Measurements from ENCODE around the gene ZFAND2A. TPM values are rescaled to one million over a fixed set of nuclear protein-coding genes. Genes with fewer than 3 reads are reported as not detected.
A peak's percentile ranks its signal among the peaks of the same experiment; 100 is the strongest.

The ZFAND2A gene
- polyA plus RNA-seq, 3 donors from 2014 or later: 68.0 to 134 (median 114) TPM

GRCh38 chr7:1136841-1137516 lies 23.0 kb downstream of the ZFAND2A start:
- Mint-ChIP-seq H3K36me3 (no peaks in the 10 kb centered on the region), H3K27ac (peak overlapping the region; percentile 27 to 94 (median 90)), H3K9me3 (no peaks in the 10 kb centered on the region), H3K27me3 (ENCODE audit: low read depth in 3 of 3) (peaks cover 2 to 7% (median 4%) of the 10 kb centered on the region in 3 donors), H3K4me1 (peaks cover 13 to 14% of the 10 kb centered on the region in 2 donors), H3K4me3 (peak overlapping the region; percentile 84 to 93 (median 88))
- no peak for DNase-seq

- no peaks in the 10 kb centered on the region for H3K36me3 Mint-ChIP-seq
- H3K27ac Mint-ChIP-seq: no peak overlapping the region
- no peaks in the 10 kb centered on the region for H3K9me3 Mint-ChIP-seq
- no peak for DNase-seq
- no peak overlapping the region for H3K4me3 Mint-ChIP-seq
- H3K4me1 Mint-ChIP-seq: peaks cover 13 to 14% of the 10 kb centered on the region in 2 donors
- H3K27me3 Mint-ChIP-seq (ENCODE audit: low read depth in 3 of 3): peaks cover 2 to 7% (median 4%) of the 10 kb centered on the region in 3 donors
Measured at GRCh38 chr7:1134951-1135350, 25.0 kb downstream of the ZFAND2A start.

DNA sequence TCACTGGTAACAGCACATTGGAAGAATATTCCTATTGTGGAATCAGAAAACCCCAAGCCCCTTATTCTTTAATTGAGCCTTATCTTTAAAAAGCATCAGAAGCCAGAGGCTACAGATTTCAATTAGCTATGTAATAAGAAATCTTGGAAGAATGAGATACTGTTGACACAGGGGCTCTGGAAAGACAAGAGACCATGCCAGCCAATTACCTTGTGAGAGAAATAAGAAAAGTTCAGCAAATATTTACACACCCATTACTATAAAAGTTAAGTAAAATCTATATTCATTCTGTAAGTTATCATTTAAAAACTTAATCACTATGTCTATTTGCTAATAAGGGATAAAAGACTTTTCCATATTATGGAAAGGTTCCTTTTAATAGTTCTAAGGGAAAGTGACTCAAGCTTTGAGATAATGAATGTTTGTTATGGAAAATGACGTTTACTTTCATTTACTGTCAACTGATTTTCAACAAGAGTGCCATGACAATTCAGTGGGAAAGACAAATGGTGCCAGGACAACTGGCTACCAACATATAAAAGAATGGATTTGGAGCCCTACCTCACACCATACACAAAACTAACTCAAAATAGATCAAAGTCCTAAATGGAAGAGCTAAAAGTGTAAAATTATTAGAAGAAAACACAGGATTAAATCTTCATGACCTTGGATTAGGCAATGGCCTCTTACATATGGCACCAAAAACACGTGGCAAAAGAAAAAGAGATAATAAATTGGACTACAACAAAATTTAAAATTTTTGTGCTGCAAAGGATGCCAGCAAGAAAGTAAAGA lies 28.3 kb downstream of the ZFAND2A start:
- DNase-seq: no peak
- Mint-ChIP-seq H3K4me1 (peaks cover under 1 to 3% of the 10 kb centered on the region in 2 donors), H3K27ac (no peak overlapping the region), H3K4me3 (no peak overlapping the region), H3K9me3 (no peaks in the 10 kb centered on the region), H3K36me3 (no peaks in the 10 kb centered on the region), H3K27me3 (ENCODE audit: low read depth in 3 of 3) (peaks cover 0 to 3% (median 2%) of the 10 kb centered on the region in 3 donors)

GRCh38 chr7:1130021-1130990 lies 29.7 kb downstream of the ZFAND2A start:
- Mint-ChIP-seq H3K9me3 (no peaks in the 10 kb centered on the region), H3K27ac (no peak overlapping the region), H3K4me3 (no peak overlapping the region), H3K36me3 (no peaks in the 10 kb centered on the region), H3K4me1 (no peaks in the 10 kb centered on the region), H3K27me3 (ENCODE audit: low read depth in 3 of 3) (peaks cover 0 to 1% (median under 1%) of the 10 kb centered on the region in 3 donors)
- no peak for DNase-seq

GRCh38 chr7:1129431-1129830 lies 30.6 kb downstream of the ZFAND2A start:
- H3K9me3 Mint-ChIP-seq: no peaks in the 10 kb centered on the region
- peaks cover 0 to 1% (median 0%) of the 10 kb centered on the region in 3 donors for H3K27me3 Mint-ChIP-seq (ENCODE audit: low read depth in 3 of 3)
- DNase-seq: no peak
- no peaks in the 10 kb centered on the region for H3K4me1 Mint-ChIP-seq
- H3K27ac Mint-ChIP-seq: no peak overlapping the region
- no peaks in the 10 kb centered on the region for H3K36me3 Mint-ChIP-seq
- H3K4me3 Mint-ChIP-seq: no peak overlapping the region

DNA sequence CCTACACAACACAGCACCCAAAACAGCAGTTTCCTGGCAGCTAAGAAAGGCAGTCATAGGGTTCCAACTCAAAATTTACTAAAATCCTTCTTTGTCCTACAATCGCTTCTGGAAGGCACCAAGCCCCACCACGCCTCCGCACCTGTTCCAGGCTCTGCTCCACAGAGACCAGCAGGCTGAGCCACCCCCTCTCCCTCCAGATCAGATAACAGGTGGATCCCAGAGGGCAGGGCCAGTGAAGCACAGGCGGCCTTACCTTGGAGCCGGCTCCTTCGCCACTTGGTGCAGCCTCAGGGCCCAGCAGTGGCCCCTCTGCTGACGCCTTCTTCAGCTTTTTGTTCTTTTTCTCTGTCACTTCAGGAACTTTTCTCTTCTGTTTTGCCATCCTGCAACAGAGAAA lies 33.0 kb downstream of the ZFAND2A start:
- H3K4me1 Mint-ChIP-seq: no peaks in the 10 kb centered on the region
- no peak for DNase-seq
- H3K4me3 Mint-ChIP-seq: no peak overlapping the region
- H3K36me3 Mint-ChIP-seq: no peaks in the 10 kb centered on the region
- no peaks in the 10 kb centered on the region for H3K27me3 Mint-ChIP-seq (ENCODE audit: low read depth in 3 of 3)
- H3K27ac Mint-ChIP-seq: peak overlapping the region in 1 of 6 donors; percentile 58
- no peaks in the 10 kb centered on the region for H3K9me3 Mint-ChIP-seq

DNA sequence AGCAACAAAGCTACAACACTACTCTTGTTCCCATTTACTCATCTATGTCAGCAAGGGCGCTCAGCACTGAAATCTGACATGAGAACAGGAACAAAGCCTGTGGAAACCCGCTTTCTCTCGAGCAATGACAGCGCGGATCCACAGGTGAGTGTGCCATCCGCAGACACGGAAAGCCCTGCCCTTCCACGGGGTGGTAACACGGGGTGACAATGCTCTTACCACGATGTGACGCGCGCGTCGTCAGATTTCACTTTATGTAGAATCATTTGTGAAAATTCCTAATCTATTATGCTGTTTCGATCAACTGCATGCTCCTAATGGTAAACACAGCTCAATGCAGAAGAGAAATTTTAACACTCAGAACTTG lies 34.4 kb downstream of the ZFAND2A start:
- H3K4me1 Mint-ChIP-seq: no peaks in the 10 kb centered on the region
- no peak overlapping the region for H3K27ac Mint-ChIP-seq
- DNase-seq: no peak
- H3K36me3 Mint-ChIP-seq: no peaks in the 10 kb centered on the region
- H3K27me3 Mint-ChIP-seq (ENCODE audit: low read depth in 3 of 3): no peaks in the 10 kb centered on the region
- no peak overlapping the region for H3K4me3 Mint-ChIP-seq
- H3K9me3 Mint-ChIP-seq: no peaks in the 10 kb centered on the region

DNA sequence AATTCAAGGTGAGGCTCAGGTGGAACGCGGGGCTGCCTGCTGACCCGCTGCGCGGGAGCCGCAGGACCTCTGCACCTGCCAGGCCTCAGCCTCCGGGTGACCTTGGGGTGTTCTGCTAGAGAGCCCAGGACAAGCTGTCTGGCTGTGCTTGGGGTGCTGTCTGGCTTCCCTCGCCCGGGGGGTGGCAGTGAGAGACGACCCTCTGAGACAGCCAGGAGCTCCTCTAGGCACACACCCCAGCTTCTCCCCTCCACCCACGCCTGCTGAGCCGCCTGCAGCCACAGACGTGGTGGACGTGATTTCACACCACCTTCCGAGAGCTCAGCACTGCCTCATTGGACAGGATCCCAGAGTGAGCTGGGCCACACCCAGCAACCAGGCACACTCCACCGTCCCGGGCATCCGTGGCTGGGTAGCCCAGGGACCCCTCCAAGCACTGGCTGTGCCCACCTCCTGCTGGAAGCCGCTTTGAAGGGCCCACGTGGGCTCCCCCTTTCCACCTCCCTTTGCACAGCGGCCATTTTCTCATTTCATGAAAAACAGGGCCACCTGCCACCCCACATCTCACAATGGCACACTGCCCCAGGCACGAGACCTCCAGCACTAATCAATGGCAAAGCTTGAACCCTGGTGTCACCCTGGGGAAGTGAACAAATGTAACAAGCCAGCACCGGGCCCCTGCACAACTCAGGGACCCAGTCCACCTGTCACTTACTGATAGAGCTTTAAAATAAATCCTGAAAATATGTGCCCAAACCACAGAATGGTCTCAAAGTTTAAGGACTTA lies 35.0 kb downstream of the ZFAND2A start:
- DNase-seq: no peak
- Mint-ChIP-seq H3K9me3 (no peaks in the 10 kb centered on the region), H3K27me3 (ENCODE audit: low read depth in 3 of 3) (no peaks in the 10 kb centered on the region), H3K4me1 (no peaks in the 10 kb centered on the region), H3K4me3 (no peak overlapping the region), H3K27ac (no peak overlapping the region), H3K36me3 (no peaks in the 10 kb centered on the region)

GRCh38 chr7:1124164-1124563 lies 35.8 kb downstream of the ZFAND2A start:
- H3K27me3 Mint-ChIP-seq (ENCODE audit: low read depth in 3 of 3): no peaks in the 10 kb centered on the region
- H3K36me3 Mint-ChIP-seq: no peaks in the 10 kb centered on the region
- no peak overlapping the region for H3K4me3 Mint-ChIP-seq
- DNase-seq: no peak
- H3K9me3 Mint-ChIP-seq: no peaks in the 10 kb centered on the region
- no peak overlapping the region for H3K27ac Mint-ChIP-seq
- H3K4me1 Mint-ChIP-seq: no peaks in the 10 kb centered on the region

- Mint-ChIP-seq H3K27ac (no peak overlapping the region), H3K36me3 (no peaks in the 10 kb centered on the region)
- no peak for DNase-seq
Measured at GRCh38 chr7:1123715-1124114, 36.3 kb downstream of the ZFAND2A start.

GRCh38 chr7:1122832-1123501 lies 37.0 kb downstream of the ZFAND2A start:
- H3K27ac Mint-ChIP-seq: no peak overlapping the region
- H3K4me1 Mint-ChIP-seq: no peaks in the 10 kb centered on the region
- H3K4me3 Mint-ChIP-seq: no peak overlapping the region
- no peaks in the 10 kb centered on the region for H3K27me3 Mint-ChIP-seq (ENCODE audit: low read depth in 3 of 3)
- no peaks in the 10 kb centered on the region for H3K9me3 Mint-ChIP-seq
- H3K36me3 Mint-ChIP-seq: no peaks in the 10 kb centered on the region
- DNase-seq: no peak

More at GRCh38 chr7:1123715-1124114, 36.3 kb downstream of the ZFAND2A start:
- no peaks in the 10 kb centered on the region for H3K9me3 Mint-ChIP-seq
- no peaks in the 10 kb centered on the region for H3K27me3 Mint-ChIP-seq (ENCODE audit: low read depth in 3 of 3)
- no peak overlapping the region for H3K4me3 Mint-ChIP-seq
- no peaks in the 10 kb centered on the region for H3K4me1 Mint-ChIP-seq

DNA sequence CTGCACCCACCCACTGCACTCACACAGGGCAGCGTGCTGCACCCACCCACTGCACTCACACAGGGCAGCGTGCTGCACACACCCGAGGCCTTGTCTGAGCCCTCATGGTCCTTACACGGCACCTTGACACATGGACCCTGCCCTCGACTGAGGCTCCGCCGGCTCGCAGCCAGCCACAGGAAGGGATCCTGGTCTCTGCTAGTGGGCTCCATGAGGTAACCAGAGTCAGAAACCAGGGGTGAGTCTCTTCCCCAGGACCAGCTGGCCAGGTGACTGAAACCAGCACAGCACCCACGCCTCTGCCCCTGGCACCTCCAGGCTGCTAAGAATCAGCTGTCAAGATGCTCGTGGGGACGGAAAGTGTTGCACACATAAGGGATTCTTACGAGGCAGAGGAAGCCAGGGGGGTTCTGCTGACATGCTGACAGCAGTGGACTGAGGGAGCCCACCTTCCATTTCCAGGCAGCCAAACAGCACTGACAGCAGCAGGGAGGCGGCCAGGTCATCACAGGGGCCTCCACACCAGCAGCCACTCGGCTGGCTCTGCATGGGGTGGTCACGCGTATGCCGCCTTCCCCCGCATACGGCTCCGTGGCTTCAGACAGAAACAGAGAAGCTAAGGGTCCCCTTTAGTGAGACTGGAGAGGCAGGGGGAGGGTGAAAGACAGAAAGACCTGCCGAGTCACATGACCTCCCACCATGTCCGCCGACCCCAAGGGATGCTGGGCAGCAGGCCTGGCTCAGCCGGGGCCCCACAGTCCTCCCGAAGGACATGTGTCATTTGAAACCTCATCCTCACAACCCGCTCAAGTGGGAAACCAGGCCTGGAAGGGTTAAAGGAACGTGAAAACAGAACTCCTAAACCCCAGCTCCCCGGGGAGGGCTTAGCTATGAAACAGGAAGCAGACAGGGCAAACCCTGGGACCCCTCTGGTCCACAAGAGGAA lies 37.8 kb downstream of the ZFAND2A start:
- Mint-ChIP-seq H3K4me3 (no peak overlapping the region), H3K36me3 (no peaks in the 10 kb centered on the region), H3K27ac (no peak overlapping the region), H3K9me3 (no peaks in the 10 kb centered on the region), H3K4me1 (no peaks in the 10 kb centered on the region), H3K27me3 (ENCODE audit: low read depth in 3 of 3) (no peaks in the 10 kb centered on the region)
- no peak for DNase-seq
